ENCODE results near the gene ZNF207. TPM values are rescaled to one million over a fixed set of nuclear protein-coding genes. Genes with fewer than 3 reads are reported as not detected.

ZNF207 gene
- total RNA-seq, 2 experiments from 2014 or later, result 252 to 262 TPM

Small RNAs within 50 kb of the gene (microRNA-seq; reads per million reads assigned to microRNA genes)
- 1.6 reads per million for gene MIR632 (ENCODE audit: borderline microRNAs expressed, borderline replicate concordance)

Other genes with a start within 250 kb of the ZNF207 start
- gene RHOT1, start 207.7 kb upstream of the ZNF207 start, total RNA-seq, result 10 to 100 TPM; 12.9 to 13.1 TPM
- gene RHBDL3, start 84.3 kb upstream of the ZNF207 start, total RNA-seq, result under 1 TPM in 1 of 2 experiments, not detected in 1; 0.08 TPM
- gene C17orf75, start 8.0 kb upstream of the ZNF207 start, total RNA-seq, result 10 to 100 TPM; 12.8 to 15.9 TPM
- 10 to 100 TPM; 67.6 to 68.7 TPM for gene PSMD11, start 94.4 kb downstream of the ZNF207 start, total RNA-seq
- gene CDK5R1, start 136.8 kb downstream of the ZNF207 start, total RNA-seq, result 10 to 100 TPM; 21.7 to 22.5 TPM

Measured in CD4-positive, alpha-beta T cell (primary cell).